NCI-H526 (cell line): ENCODE measurements around the gene MEGF11.
A peak's percentile ranks its signal among the peaks of the same experiment; 100 is the strongest.

Source experiments
- DNase-seq, 2 experiments: peaks; one replicate each; lab custom pipeline; 2025; lab: John Stamatoyannopoulos, UW

MEGF11 gene

DNA sequence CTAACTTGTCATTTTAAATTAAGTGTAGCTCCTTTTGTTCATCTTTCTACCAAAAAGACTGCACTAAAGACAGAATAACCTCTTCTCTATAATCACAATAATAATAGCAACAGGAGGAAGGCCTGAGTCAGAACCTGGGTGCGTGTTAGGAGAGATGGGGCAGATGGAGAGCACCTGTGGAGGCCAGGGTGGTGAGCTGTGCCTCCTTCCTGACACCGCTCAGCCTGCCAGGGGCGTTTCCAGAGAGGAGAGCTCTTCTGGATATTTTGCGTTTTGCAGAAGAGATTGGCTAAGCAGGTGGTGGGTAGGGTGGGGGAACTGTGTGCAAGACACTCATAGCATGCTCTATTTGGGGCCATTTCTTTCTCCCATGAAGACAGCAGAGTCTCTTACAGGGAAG lies 83.5 kb downstream of the MEGF11 start:
- no peak for DNase-seq

DNA sequence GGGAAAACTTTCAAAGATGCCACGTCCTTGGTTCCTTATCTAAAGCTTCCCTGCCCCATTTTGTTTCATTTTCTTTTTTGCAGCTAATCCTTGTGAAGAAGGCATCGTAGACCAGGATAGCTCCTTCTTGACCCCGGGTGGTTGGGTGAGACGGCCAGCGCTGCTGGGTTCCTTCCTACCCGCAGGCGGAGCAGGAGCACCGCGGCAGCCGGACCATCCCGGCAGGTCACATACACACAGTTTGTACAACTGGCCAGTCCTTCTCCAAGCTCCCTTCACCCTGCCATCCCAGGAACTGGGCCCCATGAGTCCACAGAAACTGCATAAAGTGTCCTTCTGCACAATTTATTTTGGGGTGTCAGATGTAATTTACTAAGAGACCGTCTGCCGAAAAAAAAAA lies 83.9 kb downstream of the MEGF11 start:
- no peak for DNase-seq

DNA sequence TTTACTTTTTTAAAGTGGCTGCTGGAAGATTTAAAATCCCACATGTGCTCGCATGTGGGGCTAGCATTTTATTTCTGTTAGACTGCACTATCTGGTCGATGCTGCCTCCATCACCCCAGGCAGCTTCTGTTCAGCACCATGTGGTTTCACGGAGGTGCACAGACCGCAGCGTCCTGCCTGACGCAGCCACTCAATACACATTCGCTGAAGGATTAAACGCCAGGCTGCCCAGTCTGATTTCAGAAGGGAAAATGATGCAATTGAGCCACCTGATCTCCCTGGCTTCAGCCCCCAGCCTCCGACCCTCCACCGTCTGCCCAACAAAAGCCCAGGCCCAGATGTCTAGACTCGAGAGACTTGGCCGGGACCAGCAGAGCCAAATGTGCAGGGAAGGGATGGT lies 84.5 kb downstream of the MEGF11 start:
- DNase-seq = no peak

DNA sequence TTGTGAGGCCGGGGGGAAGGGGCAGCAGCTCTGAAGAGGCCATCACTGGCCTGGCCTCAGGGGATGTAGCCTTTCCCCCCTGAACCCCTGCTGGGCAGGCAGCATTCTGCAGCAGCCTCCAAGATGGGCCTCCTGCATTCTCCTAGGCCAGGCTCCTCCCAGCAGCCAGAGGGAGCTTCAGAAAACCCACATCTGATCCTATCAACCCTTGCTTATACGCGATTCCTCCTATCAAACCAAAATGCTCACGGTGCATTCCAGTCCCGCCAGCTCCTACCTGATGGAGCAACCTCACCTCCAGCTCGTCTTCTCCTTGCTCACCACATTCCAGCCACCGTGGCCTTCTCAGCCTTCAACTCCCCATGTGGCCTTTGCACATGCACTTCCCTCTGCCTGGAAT lies 85.7 kb downstream of the MEGF11 start:
- no peak for DNase-seq

DNA sequence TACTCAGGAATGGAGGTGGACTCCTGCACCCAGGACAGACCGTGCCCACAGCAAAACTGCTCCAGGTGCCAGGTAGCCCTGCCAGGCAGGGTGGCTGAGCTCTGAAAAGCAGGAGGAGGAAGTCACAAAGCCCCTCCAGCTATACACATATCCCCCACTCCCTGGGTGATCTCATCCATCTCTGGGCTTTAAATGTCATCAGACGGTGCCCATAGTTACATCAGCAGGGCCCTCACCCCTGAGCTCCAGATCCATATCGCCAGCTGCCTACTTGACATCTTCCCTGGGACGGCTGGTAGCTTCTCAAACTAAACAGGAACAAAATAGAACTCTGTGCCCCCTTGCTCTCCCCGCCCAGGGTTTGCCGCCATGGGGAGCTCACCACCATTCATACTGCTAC lies 87.7 kb downstream of the MEGF11 start:
- no peak for DNase-seq

DNA sequence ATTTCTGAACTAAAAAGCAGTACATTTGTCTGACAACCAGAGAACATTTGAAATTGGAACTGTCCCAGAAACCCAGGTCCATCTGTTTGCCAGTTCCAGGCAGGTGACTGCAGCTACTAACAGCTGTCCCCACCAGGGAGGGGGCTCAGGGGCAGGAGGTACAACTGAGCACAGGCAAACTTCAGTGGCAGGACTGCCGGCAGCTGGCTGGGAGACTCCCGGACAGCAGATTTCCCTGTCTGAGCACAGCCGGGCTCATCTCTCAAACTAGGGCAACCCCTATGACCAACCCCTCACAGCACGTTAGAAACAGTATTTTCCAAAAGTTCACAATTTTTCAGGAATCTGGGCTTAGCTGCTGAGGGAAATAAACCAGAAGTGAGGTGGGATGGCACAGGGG lies 88.8 kb downstream of the MEGF11 start:
- no peak for DNase-seq

DNA sequence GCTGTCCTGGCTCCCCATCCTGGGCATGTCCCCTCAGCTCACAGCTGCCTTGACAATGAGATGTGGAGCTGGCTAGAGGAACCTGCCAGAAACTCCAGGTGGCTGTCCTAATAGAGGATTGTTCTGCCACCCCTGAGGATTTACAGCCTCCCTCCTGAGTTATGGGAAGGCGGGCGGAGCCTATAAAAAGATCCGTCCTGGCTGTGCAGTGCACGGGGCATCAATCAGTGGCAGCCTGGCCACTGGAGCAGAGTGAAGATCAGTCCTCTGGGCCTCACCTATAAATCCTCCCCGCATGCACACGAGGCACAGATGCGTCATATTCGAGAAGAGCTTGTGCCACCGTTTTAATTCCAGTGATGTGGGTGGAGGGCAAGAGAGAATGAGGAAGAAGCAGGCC lies 90.0 kb downstream of the MEGF11 start:
- DNase-seq = no peak

DNA sequence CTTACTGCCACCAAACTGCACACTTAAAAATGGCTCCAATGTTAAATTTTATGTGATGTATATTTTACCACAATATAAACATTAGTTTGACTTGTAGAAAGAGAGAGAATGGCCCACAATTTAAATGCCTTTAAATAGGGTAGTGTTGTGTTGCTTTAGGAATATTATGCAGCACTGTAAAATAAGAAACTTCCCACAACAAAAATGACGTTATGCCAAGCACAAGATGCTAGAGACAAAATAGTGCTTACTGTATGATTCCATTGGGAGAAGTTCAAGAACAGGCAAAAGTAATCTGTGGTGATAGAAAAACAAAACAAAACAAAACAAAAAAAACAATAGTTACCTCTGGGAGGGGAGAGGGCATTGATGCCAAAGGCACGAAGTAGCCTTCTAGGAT lies 91.3 kb downstream of the MEGF11 start:
- no peak for DNase-seq

DNA sequence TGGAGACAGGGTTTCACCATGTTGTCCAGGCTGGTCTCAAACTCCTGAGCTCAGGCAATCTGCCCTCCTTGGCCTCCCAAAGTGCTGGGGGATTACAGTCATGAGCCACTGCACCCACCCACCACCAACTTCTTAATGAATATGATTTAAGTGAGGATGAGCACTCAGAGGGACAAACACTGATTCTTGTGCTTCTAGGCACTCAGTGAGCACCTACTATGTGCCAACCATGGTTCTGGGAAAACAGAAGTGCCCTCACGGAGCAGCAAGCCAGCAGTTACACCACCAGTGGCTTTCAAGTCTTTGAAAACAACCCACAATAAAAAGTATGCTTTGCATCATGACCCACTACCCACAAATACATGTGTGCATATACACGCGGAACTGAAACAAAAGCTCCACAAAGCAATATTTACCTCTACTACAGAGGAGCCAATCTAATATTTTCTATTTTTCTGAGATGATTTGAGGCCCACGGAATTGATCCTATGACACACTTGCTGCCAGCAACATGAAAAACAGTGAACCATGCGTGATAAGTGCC lies 91.9 kb downstream of the MEGF11 start:
- no peak for DNase-seq

DNA sequence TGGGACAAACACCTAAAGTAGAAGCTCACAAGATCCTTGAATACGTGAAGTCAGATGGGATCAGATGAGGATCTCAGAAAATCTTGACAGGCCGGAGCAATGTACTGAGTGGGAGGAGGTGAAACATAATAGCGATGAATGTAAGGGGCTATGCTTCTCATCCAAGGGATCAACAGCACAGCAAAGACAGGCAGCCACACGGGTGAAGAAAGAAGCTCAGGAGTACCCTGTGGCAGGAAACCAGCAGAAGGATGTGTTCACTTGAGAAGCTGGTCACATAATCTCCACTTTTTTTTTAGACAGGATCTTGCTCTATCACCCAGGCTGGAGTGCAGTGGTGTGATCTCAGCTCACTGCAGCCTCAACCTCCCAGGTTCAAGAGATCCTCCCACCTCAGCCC lies 92.4 kb downstream of the MEGF11 start:
- no peak for DNase-seq

DNA sequence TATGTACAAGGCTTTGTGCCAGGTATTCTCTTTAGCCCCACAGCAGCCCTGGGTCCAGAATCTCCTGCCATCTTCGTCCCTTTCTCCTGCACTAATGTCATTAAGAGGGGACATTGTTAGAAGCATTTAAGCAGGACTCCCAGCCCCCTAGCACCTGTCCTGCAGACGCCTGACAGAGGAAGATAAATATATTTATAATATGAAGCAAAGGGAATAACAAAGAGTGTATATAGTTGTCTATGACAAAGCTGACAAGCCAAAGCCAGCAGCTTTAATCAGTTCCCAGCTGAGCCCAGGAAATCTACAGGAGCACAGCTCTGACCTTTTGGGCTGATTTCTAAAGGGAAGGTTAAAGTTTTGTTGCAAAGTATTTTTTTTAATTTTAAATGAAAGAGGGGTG lies 96.0 kb downstream of the MEGF11 start:
- DNase-seq = no peak

DNA sequence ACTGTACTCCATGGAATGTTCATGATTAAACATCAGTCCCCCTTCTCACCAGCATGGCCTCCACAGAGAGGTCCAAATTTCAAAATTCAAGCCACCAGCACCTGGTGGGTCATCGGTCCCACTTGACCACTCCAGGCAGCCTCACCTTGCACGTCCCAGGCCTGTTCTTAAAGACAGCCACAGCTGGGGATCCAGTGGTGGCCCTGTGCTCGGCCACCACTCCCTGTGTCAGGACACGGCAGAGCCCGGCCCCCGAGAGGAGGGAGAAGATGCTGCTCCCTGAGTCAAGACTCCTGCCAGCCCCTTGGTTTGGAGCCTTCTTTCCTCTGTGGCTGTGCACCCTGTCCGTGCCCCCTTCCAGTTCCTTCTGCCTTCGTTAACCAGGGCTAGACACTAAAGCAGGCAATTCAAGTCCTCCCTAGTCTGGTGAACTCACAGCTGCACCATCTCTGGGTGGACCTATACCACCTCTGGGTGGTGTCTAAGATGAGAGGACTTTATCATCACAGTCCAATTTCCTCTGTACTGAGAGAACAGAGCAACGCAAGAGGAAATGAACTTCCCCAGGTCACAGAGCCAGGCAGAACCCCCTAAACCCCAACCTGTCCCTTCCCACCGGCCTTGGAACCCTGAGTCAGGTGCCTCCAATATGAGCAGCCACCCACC lies 97.1 kb downstream of the MEGF11 start:
- no peak for DNase-seq

DNA sequence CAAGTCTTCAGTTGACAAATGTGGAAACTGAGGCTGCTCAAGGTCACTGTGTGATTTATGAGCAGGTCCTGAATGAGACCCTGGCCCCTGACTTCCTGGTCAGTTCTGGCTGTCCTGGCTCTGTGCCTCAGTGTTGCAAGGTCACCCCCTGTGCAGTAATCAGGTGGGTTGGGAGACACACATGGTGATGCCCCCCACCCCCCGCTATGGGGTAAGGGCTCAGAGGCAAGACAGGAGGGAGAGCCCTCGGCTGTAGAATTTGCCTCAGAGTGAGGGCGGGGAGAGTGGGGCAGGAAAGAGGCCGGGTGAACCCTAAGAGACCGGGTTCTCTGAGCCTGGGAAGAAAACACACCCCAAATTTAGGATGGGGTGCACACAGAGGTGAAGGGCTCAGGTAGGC lies 98.5 kb downstream of the MEGF11 start:
- DNase-seq = no peak

DNA sequence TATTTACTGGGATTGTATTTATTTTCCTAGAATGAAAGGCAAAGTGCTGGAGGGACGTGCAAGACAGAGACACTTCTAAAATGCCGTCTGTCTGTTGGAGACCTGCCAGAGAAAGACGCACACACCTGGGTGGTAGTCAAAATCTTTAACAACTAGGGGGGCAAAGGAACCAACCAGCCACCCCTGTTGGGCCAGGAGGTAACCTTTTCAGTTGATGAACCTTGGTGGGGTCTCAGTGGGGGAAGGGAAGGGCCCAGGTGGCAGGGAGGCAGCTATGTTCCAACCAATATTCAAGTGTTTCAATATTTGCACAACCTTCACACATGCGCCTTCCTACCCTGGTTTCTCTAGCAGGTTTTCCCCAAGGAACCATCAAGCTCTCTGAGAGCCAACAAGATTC lies 99.0 kb downstream of the MEGF11 start:
- DNase-seq = peak; percentile 76 to 84

DNA sequence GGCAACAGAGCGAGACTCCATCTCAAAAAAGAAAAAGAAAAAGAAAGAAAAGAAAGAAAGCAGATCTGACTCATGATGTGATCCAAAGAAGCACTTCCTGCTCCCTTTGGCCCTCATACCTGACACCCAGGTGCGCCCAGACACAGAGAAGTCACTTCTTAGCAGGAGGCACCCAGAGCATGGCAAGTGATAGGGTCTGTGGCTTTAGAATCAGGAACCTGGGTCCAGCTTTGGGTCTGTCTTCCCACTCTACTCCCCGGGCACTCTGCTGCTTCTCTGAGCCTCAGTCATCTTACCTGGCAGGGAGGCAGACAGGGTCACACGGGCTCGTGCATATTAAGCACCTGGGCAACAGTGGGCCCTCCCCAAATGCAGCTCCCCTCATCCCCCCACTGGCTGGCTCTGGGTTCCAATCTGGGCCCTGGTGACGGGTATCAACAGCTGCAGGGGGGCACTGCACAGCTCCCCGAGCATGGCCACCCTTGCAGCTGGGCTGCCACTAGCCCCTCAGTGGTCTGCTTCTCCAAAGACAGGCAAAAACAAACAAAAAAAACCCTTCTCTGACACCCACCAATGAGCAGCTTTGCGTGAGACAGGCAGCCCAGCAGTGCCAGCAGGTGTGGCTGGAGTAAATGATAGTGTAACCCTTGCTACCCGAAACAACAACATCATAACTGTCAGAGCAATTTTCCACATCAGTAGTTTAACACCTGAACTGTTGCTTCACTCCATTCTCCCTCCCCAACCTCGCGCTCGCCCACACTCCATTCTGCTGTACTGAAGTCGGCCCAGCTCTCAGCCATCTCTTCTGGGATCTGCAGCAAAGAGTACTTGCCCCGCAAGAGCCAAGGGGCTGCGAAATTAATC lies 99.8 kb downstream of the MEGF11 start:
- DNase-seq = peak; percentile 92 to 94

DNA sequence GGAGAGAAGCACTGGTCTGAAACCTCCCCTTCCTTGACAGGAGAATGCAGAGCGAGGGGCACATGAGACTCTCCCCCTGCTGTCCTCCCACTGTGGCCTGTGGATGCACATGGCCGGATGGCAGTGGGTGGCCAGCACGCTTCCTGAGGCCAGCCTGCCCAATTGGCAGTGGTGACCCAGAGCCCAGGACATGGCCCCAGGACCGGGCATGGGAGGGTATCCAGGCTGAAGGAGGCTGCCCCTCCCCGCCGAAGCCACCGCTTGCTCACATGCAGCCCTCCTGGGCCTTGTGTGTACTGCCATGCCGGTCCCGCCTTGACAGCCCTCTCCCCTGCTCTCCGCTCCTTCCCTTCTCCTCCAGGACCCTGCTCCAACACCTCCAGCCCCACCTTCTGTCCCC lies 100.9 kb downstream of the MEGF11 start:
- no peak for DNase-seq

DNA sequence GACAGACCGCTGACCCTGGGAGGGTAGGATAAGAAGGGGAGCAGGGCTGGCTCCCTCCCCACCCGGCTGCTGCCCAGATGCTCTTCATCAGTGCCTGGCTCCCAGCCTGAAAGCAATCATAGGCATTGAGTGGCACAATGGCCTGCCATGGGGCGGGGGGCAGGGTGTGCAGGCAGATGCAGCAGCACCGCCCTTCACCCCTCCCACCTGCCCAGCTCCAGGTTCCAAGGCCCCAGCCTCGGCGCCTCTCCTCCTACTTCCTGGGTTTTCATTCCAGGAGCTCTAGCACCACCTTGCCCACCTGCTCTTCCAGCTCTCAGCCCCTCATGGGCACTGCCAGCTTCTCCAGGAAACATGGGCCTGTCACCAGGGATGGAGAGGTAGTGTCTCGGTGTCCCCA lies 101.7 kb downstream of the MEGF11 start:
- DNase-seq = peak in 1 of 2 experiments; percentile 37

DNA sequence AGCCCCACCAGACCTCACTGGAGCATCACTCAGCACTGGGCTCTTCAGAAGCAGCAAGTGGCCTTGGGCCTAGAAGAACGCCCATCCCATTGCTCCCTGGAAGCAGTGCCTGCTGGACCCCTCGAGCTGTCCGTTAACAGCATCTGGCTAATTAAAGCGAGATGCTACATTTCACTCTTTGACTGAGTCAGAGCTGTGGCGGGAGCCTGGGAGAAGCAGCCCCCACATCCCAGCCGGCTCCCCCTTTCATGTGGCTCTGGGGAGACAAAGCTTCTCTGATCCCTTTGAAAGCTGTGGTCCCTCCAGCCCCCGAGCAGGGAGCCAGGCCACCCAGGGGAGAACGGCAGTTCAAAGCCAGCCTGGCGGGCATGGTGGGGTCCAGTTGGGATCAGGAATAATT lies 103.7 kb downstream of the MEGF11 start:
- DNase-seq = no peak

DNA sequence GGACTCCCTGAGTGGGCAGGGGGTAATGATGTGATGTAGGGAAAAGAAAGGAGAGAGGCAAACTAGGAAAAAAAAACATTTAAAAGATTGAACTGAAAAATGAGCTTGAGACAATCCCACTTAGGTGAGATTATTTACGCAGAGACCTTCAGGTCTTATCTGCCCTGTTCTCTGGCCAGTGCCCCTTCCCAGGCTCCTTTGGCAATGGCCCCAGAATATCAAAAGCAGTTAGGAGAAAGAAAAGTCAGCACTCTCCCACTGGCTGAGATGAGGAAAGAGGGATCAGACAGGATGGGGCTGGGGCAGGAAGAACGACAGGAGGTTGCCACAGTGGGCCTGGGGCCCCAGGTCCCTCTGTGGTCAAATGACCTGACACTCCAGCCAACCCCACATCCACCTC lies 105.4 kb downstream of the MEGF11 start:
- DNase-seq = no peak

DNA sequence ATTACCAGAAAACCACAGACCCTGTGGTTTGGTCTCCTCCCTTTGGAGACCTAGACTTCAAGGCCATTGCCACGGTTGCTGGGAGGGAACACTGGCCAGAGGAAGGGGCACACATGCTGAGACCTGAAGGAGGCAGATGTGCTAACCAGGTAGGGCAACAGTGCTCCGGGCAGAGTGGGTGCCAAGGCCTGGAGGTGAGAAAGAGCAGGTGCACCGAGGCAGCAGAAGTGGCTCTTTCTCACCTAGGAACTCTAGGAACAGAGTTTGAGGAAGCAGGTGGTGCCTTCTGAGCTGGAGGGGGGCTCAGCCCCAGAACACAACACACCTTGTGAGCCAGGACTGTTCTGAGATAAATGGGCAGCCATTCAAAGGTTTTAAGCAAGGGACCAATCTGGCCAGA lies 106.1 kb downstream of the MEGF11 start:
- no peak for DNase-seq

DNA sequence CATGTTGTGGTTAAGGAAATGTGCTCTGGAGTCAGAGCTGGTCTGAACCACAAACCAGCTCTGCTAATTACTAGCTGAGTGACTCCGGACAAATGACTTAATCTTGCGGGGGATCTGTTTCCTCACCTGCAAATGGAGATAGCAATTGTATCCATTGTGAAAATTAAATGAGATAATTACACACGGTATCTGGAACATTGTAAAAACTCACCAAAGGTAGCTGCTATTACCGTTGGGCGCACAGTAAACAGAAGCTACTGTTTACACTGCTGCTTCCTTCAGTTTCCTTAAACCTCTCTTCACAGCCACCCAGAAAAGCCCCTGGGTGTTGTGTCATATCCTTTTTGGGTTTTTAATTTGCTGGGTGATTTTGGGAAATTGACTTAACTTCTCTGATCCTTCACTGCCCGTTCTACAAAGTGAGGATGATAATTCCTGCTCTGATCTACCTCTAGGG lies 107.8 kb downstream of the MEGF11 start:
- no peak for DNase-seq

DNA sequence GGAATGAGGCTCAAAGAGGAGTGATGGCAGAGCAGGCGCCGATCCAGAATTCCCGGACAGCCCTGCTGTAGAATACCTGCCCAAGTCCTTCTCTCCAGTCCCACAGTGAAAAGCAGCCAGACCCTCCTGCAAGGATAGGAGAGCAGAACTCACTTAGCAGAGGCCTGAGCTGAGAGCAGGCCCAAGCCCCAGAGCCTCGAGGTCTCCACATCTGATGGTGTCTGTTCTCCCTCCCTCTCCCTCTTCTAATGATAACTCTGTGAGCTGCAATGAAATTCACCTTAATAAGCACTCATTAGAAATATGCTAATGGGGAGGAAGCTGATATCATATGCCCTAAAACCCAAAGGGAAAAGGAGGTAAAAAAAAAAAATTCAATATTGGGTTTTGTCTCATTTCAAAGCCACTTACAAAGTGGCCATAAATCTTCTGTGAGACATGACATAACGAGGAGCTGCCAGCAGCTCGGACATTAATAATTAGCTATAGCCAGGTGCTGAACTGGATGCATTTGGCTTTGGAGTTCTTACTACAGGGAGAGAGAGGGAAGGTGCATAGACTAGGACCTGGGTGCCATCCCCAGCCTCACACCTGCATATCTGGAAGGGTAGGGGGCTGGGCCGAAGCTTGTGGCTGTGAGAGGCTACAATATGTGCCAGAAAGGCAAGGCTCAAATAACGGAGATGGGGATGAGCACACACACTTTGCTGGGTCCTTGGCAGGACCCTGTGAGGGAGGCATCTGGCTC lies 108.4 kb downstream of the MEGF11 start:
- DNase-seq = peak; percentile 58 to 68

DNA sequence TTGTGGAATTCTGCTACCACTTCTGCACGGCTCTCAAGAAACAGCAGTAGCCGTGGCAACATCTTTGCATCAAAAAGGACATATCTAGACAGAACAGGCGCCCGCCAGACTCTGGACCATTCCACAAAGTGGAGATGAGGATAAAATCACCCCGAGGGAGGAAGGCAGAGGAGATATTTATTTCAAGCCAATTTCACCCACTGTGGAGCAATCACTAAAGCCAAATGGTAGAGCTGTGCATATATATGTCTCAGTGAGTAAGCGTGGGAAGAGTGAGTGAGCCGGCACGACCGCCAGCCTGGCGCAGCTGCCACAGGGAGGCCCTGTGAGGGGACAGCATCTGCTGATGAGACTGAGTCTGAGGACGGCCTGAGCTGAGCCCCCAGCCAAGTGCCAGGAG lies 111.3 kb downstream of the MEGF11 start:
- no peak for DNase-seq
